HG02588 (cell line): ENCODE data around the gene TBC1D12.
"Not testable (repeated sequence)": the region's sequence is repeated elsewhere in the genome, so short reads cannot be mapped to it uniquely, and the experiment has no call there.

Source experiments
- ATAC-seq: cut with Tn5 transposase; IDR thresholded peaks from one replicate; pipeline ENCODE4 v1.9.1; 2021; ENCODE audit warnings: mild to moderate bottlenecking, moderate library complexity; ENCODE audit not compliant: unreplicated experiment

Gene TBC1D12

GRCh38 chr10:94402204-94402842 lies at the start of gene TBC1D12:
Gene TBC1D12 (plus strand): TSS chr10:94402541. CDS start chr10:94402614, 73 bp downstream.
- ATAC-seq: peak; percentile 68

GRCh38 chr10:94353336-94353735 lies 49.0 kb upstream of the TBC1D12 start:
- no peak for ATAC-seq

GRCh38 chr10:94355841-94356240 lies 46.5 kb upstream of the TBC1D12 start:
- ATAC-seq: no peak

- ATAC-seq: no peak
Measured at GRCh38 chr10:94357193-94357592, 45.1 kb upstream of the TBC1D12 start.

GRCh38 chr10:94358480-94358879 lies 43.9 kb upstream of the TBC1D12 start:
- ATAC-seq: no peak

- ATAC-seq: no peak
Measured at GRCh38 chr10:94361171-94361794, 41.1 kb upstream of the TBC1D12 start.

GRCh38 chr10:94362360-94363250 lies 39.7 kb upstream of the TBC1D12 start, which contains the start of gene NOC3L:
Gene NOC3L (minus strand): TSS chr10:94362939. CDS start chr10:94362838, 101 bp downstream.
- ATAC-seq: peak; percentile 99

- ATAC-seq: peak; percentile 15
Measured at GRCh38 chr10:94363251-94363565, 39.1 kb upstream of the TBC1D12 start.

- no peak for ATAC-seq
Measured at GRCh38 chr10:94364482-94364881, 37.9 kb upstream of the TBC1D12 start.

GRCh38 chr10:94366382-94366781 lies 36.0 kb upstream of the TBC1D12 start:
- ATAC-seq: no peak

GRCh38 chr10:94370501-94370900 lies 31.8 kb upstream of the TBC1D12 start:
- no peak for ATAC-seq

- ATAC-seq: no peak
Measured at GRCh38 chr10:94375374-94375773, 27.0 kb upstream of the TBC1D12 start.

- no peak for ATAC-seq
Measured at GRCh38 chr10:94376865-94377264, 25.5 kb upstream of the TBC1D12 start.

- no peak for ATAC-seq
Measured at GRCh38 chr10:94383530-94383929, 18.8 kb upstream of the TBC1D12 start.

- not testable (repeated sequence) for ATAC-seq
Measured at GRCh38 chr10:94385733-94386132, 16.6 kb upstream of the TBC1D12 start.

- ATAC-seq: not testable (repeated sequence)
Measured at GRCh38 chr10:94392117-94392516, 10.2 kb upstream of the TBC1D12 start.

- ATAC-seq: no peak
Measured at GRCh38 chr10:94397549-94398370, 4.6 kb upstream of the TBC1D12 start.

GRCh38 chr10:94398762-94399161 lies 3.6 kb upstream of the TBC1D12 start:
- no peak for ATAC-seq

GRCh38 chr10:94402843-94403379 lies 570 bp downstream of the TBC1D12 start:
- no peak for ATAC-seq

GRCh38 chr10:94403380-94404213 lies 1.3 kb downstream of the TBC1D12 start:
- ATAC-seq: peak; percentile 58
